GM18858 (cell line): ENCODE results near the gene TIMM10.

Experiments used
- ATAC-seq: cut with Tn5 transposase; IDR thresholded peaks from one replicate; pipeline ENCODE4 v1.9.1; 2021; ENCODE audit not compliant: unreplicated experiment

The TIMM10 gene

GRCh38 chr11:57504511-57504910 lies 26.0 kb downstream of the TIMM10 start:
- no peak for ATAC-seq

GRCh38 chr11:57502870-57503269 lies 27.7 kb downstream of the TIMM10 start:
- no peak for ATAC-seq

- no peak for ATAC-seq
These were observed 28.2 kb downstream of the TIMM10 start for GRCh38 chr11:57502376-57502775.

- ATAC-seq = no peak
These were observed 28.6 kb downstream of the TIMM10 start for GRCh38 chr11:57501953-57502352.

GRCh38 chr11:57500926-57501325 lies 29.6 kb downstream of the TIMM10 start:
- ATAC-seq = no peak

- no peak for ATAC-seq
These were observed 30.0 kb downstream of the TIMM10 start for GRCh38 chr11:57500515-57500914.

- no peak for ATAC-seq
These were observed 30.5 kb downstream of the TIMM10 start for GRCh38 chr11:57499983-57500461.

- peak; percentile 91 for ATAC-seq
These were observed 31.1 kb downstream of the TIMM10 start for GRCh38 chr11:57499413-57499982.

- no peak for ATAC-seq
These were observed 32.0 kb downstream of the TIMM10 start for GRCh38 chr11:57498540-57498939.

GRCh38 chr11:57497303-57498247 lies 33.0 kb downstream of the TIMM10 start:
- no peak for ATAC-seq

GRCh38 chr11:57496109-57496820 lies 34.3 kb downstream of the TIMM10 start:
- no peak for ATAC-seq

- peak; percentile 63 for ATAC-seq
These were observed 36.7 kb downstream of the TIMM10 start for GRCh38 chr11:57493507-57494503.

GRCh38 chr11:57491371-57492061 lies 39.0 kb downstream of the TIMM10 start:
- no peak for ATAC-seq

- ATAC-seq = no peak
These were observed 39.9 kb downstream of the TIMM10 start for GRCh38 chr11:57490456-57491248.

- ATAC-seq = no peak
These were observed 42.5 kb downstream of the TIMM10 start for GRCh38 chr11:57487920-57488659.

GRCh38 chr11:57487021-57487778 lies 43.4 kb downstream of the TIMM10 start:
- no peak for ATAC-seq

GRCh38 chr11:57485217-57485990 lies 45.1 kb downstream of the TIMM10 start:
- ATAC-seq = no peak
